OCI-LY1 (cell line): ENCODE measurements around the gene VIT.

Source experiments
- H2AFZ ChIP-seq: fragments of 200-600 bp; sonication (generic), shearing (Covaris generic); 2 replicates; pipeline ENCODE4 v1.6.0; 2014; ENCODE audit warnings: antibody characterized with exemption, mild to moderate bottlenecking, low read length
- H3F3A ChIP-seq: fragments of 200-600 bp; sonication (generic), shearing (Covaris generic); 2 replicates; pipeline ENCODE4 v1.6.0; 2014; ENCODE audit warnings: mild to moderate bottlenecking, antibody characterized with exemption, low read length, moderate library complexity; ENCODE audit not compliant: insufficient read depth
- H3K27ac ChIP-seq: fragments of 200-600 bp; sonication (generic); 2 replicates; pipeline ENCODE4 v1.5.1; 2014; ENCODE audit warnings: low read length, mixed run types, mild to moderate bottlenecking, low read depth; ENCODE audit not compliant: poor library complexity, severe bottlenecking
- H3K27me3 ChIP-seq: fragments of 200-600 bp; sonication (generic); 2 replicates; pipeline ENCODE4 v1.6.0; 2014; ENCODE audit warnings: antibody characterized with exemption, mild to moderate bottlenecking, low read length, moderate library complexity; ENCODE audit not compliant: insufficient read depth
- H3K36me3 ChIP-seq: fragments of 200-600 bp; sonication (generic); 2 replicates; pipeline ENCODE4 v1.6.1; 2014; ENCODE audit warnings: mild to moderate bottlenecking, antibody characterized with exemption, low read length, moderate library complexity, mixed read lengths; ENCODE audit not compliant: insufficient read depth
- H3K4me1 ChIP-seq: fragments of 200-600 bp; sonication (generic); 2 replicates; pipeline ENCODE4 v1.5.1; 2014; ENCODE audit warnings: mild to moderate bottlenecking, low read length, moderate library complexity; ENCODE audit not compliant: insufficient read depth, severe bottlenecking
- H3K4me2 ChIP-seq: fragments of 200-600 bp; sonication (generic), shearing (Covaris generic); 2 replicates; pipeline ENCODE4 v1.6.1; 2014; ENCODE audit warnings: low read length
- H3K4me3 ChIP-seq: fragments of 200-600 bp; sonication (generic); 2 replicates; pipeline ENCODE4 v1.5.1; 2014; ENCODE audit warnings: low read length, low read depth, mild to moderate bottlenecking, mixed read lengths; ENCODE audit not compliant: poor library complexity, severe bottlenecking
- H3K79me2 ChIP-seq: fragments of 200-600 bp; shearing (Covaris generic); 2 replicates; pipeline ENCODE4 v1.6.1; 2016; ENCODE audit warnings: mixed run types, low read length, mixed read lengths; ENCODE audit not compliant: insufficient read depth
- H3K9ac ChIP-seq: fragments of 200-600 bp; sonication (generic), shearing (Covaris generic); 2 replicates; pipeline ENCODE4 v1.6.1; 2014; ENCODE audit warnings: mild to moderate bottlenecking, low read length, mixed read lengths
- H3K9me2 ChIP-seq: fragments of 200-600 bp; sonication (generic), shearing (Covaris generic); 2 replicates; pipeline ENCODE4 v1.6.1; 2014; ENCODE audit warnings: low read depth, mild to moderate bottlenecking, low read length, mixed read lengths
- H3K9me3 ChIP-seq: fragments of 200-600 bp; shearing (Covaris generic); 2 replicates; pipeline ENCODE4 v1.6.1; 2014; ENCODE audit warnings: low read length, mixed read lengths
- H4K20me1 ChIP-seq: fragments of 200-600 bp; sonication (generic), shearing (Covaris generic); 2 replicates; pipeline ENCODE4 v1.6.0; 2016; ENCODE audit warnings: mild to moderate bottlenecking, low read length; ENCODE audit not compliant: insufficient read depth
- CTCF ChIP-seq: fragments of 200-600 bp; sonication (generic), shearing (Covaris generic); IDR thresholded peaks from 2 replicates; pipeline ENCODE4 v1.5.1; 2017; ENCODE audit warnings: mild to moderate bottlenecking, antibody characterized with exemption, low read length, moderate library complexity, mixed read lengths
- EZH2 ChIP-seq: fragments of 200-600 bp; sonication (generic), shearing (Covaris generic); IDR thresholded peaks from 2 replicates; pipeline ENCODE4 v1.8.0; 2017; ENCODE audit warnings: borderline replicate concordance, mixed run types, mild to moderate bottlenecking, antibody characterized with exemption, low read length, moderate library complexity, mixed read lengths

VIT gene

GRCh38 chr2:36707050-36707449 lies 10.5 kb downstream of the VIT start:
- H3F3A ChIP-seq, result no peaks in the 10 kb centered on the region
- no peaks in the 10 kb centered on the region for H3K36me3 ChIP-seq
- TF ChIP-seq EZH2 (no peak), CTCF (no peak)
- H3K9ac ChIP-seq, result no peak overlapping the region
- H3K9me3 ChIP-seq, result peaks cover 6% of the 10 kb centered on the region; the same call in 1 of the 2 replicates
- no peaks in the 10 kb centered on the region for H4K20me1 ChIP-seq
- H2AFZ ChIP-seq, result no peak overlapping the region
- no peaks in the 10 kb centered on the region for H3K9me2 ChIP-seq
- H3K79me2 ChIP-seq, result no peaks in the 10 kb centered on the region
- H3K27me3 ChIP-seq, result no peaks in the 10 kb centered on the region
- H3K4me3 ChIP-seq, result no peak overlapping the region
- no peak overlapping the region for H3K27ac ChIP-seq
- no peak overlapping the region for H3K4me2 ChIP-seq
- H3K4me1 ChIP-seq, result no peaks in the 10 kb centered on the region

GRCh38 chr2:36708041-36708741 lies 11.7 kb downstream of the VIT start:
- H3K79me2 ChIP-seq, result no peaks in the 10 kb centered on the region
- TF ChIP-seq CTCF (peak; percentile 4; the same call in 1 of the 2 replicates), EZH2 (no peak)
- no peaks in the 10 kb centered on the region for H3K9me2 ChIP-seq
- no peaks in the 10 kb centered on the region for H4K20me1 ChIP-seq
- H2AFZ ChIP-seq, result no peak overlapping the region
- no peak overlapping the region for H3K4me2 ChIP-seq
- no peak overlapping the region for H3K4me3 ChIP-seq
- no peaks in the 10 kb centered on the region for H3K27me3 ChIP-seq
- no peaks in the 10 kb centered on the region for H3K36me3 ChIP-seq
- H3K4me1 ChIP-seq, result no peaks in the 10 kb centered on the region
- no peaks in the 10 kb centered on the region for H3F3A ChIP-seq
- no peak overlapping the region for H3K27ac ChIP-seq
- H3K9me3 ChIP-seq, result peaks cover 6% of the 10 kb centered on the region; the same call in 1 of the 2 replicates
- no peak overlapping the region for H3K9ac ChIP-seq

- no peak overlapping the region for H2AFZ ChIP-seq
- no peak for TF ChIP-seq CTCF
- no peak for TF ChIP-seq EZH2
- H3K36me3 ChIP-seq, result no peaks in the 10 kb centered on the region
- H3K9me2 ChIP-seq, result no peaks in the 10 kb centered on the region
- H3K9me3 ChIP-seq, result peaks cover 6% of the 10 kb centered on the region; the same call in 1 of the 2 replicates
- no peak overlapping the region for H3K27ac ChIP-seq
- no peaks in the 10 kb centered on the region for H3K79me2 ChIP-seq
- H4K20me1 ChIP-seq, result no peaks in the 10 kb centered on the region
- no peaks in the 10 kb centered on the region for H3K4me1 ChIP-seq
- no peak overlapping the region for H3K4me2 ChIP-seq
- H3F3A ChIP-seq, result no peaks in the 10 kb centered on the region
- H3K4me3 ChIP-seq, result no peak overlapping the region
- H3K27me3 ChIP-seq, result no peaks in the 10 kb centered on the region
- no peak overlapping the region for H3K9ac ChIP-seq
Observed at GRCh38 chr2:36710858-36711515, 14.5 kb downstream of the VIT start.
